ENCODE data around the gene ARHGEF10L.

The ARHGEF10L gene

GRCh38 chr1:17535300-17535936 lies 4.1 kb upstream of the ARHGEF10L start:
- no peak overlapping the region for H3K4me2 ChIP-seq (ENCODE audit: insufficient read depth, low read length)
- no peaks in the 10 kb centered on the region for H3K9me3 ChIP-seq (ENCODE audit: insufficient read depth, low read length, severe bottlenecking)

GRCh38 chr1:17538010-17538409 lies 1.5 kb upstream of the ARHGEF10L start:
- Histone ChIP-seq H3K4me2 (ENCODE audit: insufficient read depth, low read length) (no peak overlapping the region), H3K36me3 (ENCODE audit: insufficient read depth, low read length) (no peaks in the 10 kb centered on the region), H3K4me3 (ENCODE audit: low read depth in 1 of 2, low read length in 2 of 2) (no peak overlapping the region), H2AFZ (ENCODE audit: low read depth, low read length) (no peak overlapping the region), H3K9ac (ENCODE audit: low read depth, low read length) (no peak overlapping the region), H3K79me2 (ENCODE audit: insufficient read depth, low read length) (no peaks in the 10 kb centered on the region), H3K27me3 (ENCODE audit: insufficient read depth, low read length, poor library complexity) (no peaks in the 10 kb centered on the region), H4K20me1 (ENCODE audit: insufficient read depth, low read length) (no peaks in the 10 kb centered on the region; the same call in 1 of the 2 replicates), H3K4me1 (ENCODE audit: insufficient read depth, low read length) (no peaks in the 10 kb centered on the region), H3K9me3 (ENCODE audit: insufficient read depth, low read length, severe bottlenecking) (no peaks in the 10 kb centered on the region), H3K27ac (ENCODE audit: low read length) (no peak overlapping the region)
- TF ChIP-seq CTCF (IDR thresholded peaks at IDR 0.05; ENCODE audit: borderline replicate concordance, extremely low read depth, low read length, poor library complexity, severe bottlenecking) = no peak
- no peak for TF ChIP-seq EZH2 (IDR thresholded peaks at IDR 0.05; ENCODE audit: borderline replicate concordance, low read depth, low read length, severe bottlenecking)
- ATAC-seq (ENCODE audit: insufficient read depth, low read depth) (no peak), DNase-seq (no peak)

More at GRCh38 chr1:17535300-17535936, 4.1 kb upstream of the ARHGEF10L start:
- TF ChIP-seq CTCF (IDR thresholded peaks at IDR 0.05; ENCODE audit: borderline replicate concordance, extremely low read depth, low read length, poor library complexity, severe bottlenecking) (no peak), EZH2 (IDR thresholded peaks at IDR 0.05; ENCODE audit: borderline replicate concordance, low read depth, low read length, severe bottlenecking) (no peak)
- Histone ChIP-seq H3K27ac (ENCODE audit: low read length) (no peak overlapping the region), H2AFZ (ENCODE audit: low read depth, low read length) (no peak overlapping the region), H4K20me1 (ENCODE audit: insufficient read depth, low read length) (no peaks in the 10 kb centered on the region; the same call in 1 of the 2 replicates), H3K79me2 (ENCODE audit: insufficient read depth, low read length) (no peaks in the 10 kb centered on the region), H3K36me3 (ENCODE audit: insufficient read depth, low read length) (no peaks in the 10 kb centered on the region), H3K9ac (ENCODE audit: low read depth, low read length) (no peak overlapping the region), H3K4me1 (ENCODE audit: insufficient read depth, low read length) (no peaks in the 10 kb centered on the region), H3K4me3 (ENCODE audit: low read depth in 1 of 2, low read length in 2 of 2) (no peak overlapping the region), H3K27me3 (ENCODE audit: insufficient read depth, low read length, poor library complexity) (no peaks in the 10 kb centered on the region)
- ATAC-seq (ENCODE audit: insufficient read depth, low read depth) (no peak), DNase-seq (no peak)

- Histone ChIP-seq H3K79me2 (ENCODE audit: insufficient read depth, low read length) (no peaks in the 10 kb centered on the region), H2AFZ (ENCODE audit: low read depth, low read length) (no peak overlapping the region), H3K9ac (ENCODE audit: low read depth, low read length) (no peak overlapping the region), H3K27ac (ENCODE audit: low read length) (no peak overlapping the region), H3K4me3 (ENCODE audit: low read depth in 1 of 2, low read length in 2 of 2) (no peak overlapping the region), H3K4me1 (ENCODE audit: insufficient read depth, low read length) (no peaks in the 10 kb centered on the region), H3K4me2 (ENCODE audit: insufficient read depth, low read length) (no peak overlapping the region), H3K9me3 (ENCODE audit: insufficient read depth, low read length, severe bottlenecking) (no peaks in the 10 kb centered on the region), H4K20me1 (ENCODE audit: insufficient read depth, low read length) (no peaks in the 10 kb centered on the region; the same call in 1 of the 2 replicates), H3K36me3 (ENCODE audit: insufficient read depth, low read length) (no peaks in the 10 kb centered on the region), H3K27me3 (ENCODE audit: insufficient read depth, low read length, poor library complexity) (no peaks in the 10 kb centered on the region)
- DNase-seq (no peak), ATAC-seq (ENCODE audit: insufficient read depth, low read depth) (no peak)
- TF ChIP-seq CTCF (IDR thresholded peaks at IDR 0.05; ENCODE audit: borderline replicate concordance, extremely low read depth, low read length, poor library complexity, severe bottlenecking) = no peak
- no peak for TF ChIP-seq EZH2 (IDR thresholded peaks at IDR 0.05; ENCODE audit: borderline replicate concordance, low read depth, low read length, severe bottlenecking)
Measured at GRCh38 chr1:17538428-17539117, 925 bp upstream of the ARHGEF10L start.
